AG04450 (cell line): Measurements from ENCODE around the gene COG4. TPM values are rescaled to one million over a fixed set of nuclear protein-coding genes. Genes with fewer than 3 reads are reported as not detected.

Source experiments
- CTCF ChIA-PET: fragments of 300-600, 350-600 bp; formaldehyde crosslinking; extraction: SDS; loops from one replicate; lab custom pipeline; 2022; ENCODE audit warnings: antibody characterized with exemption, inconsistent platforms; lab: Charles Lee
- POLR2A ChIA-PET: fragments of 350-600 bp; formaldehyde crosslinking; extraction: SDS; loops from one replicate; lab custom pipeline; 2021; ENCODE audit warnings: antibody characterized with exemption, inconsistent platforms; lab: Yijun Ruan, JAX
- DNase-seq: peaks from one replicate; pipeline ENCODE4 v3.0.0-alpha.2; 2011; ENCODE audit warnings: low read depth, low spot score
- H3K27ac ChIP-seq: one replicate; pipeline ENCODE4 v1.5.1; 2012; ENCODE audit warnings: low read depth, low read length, control low read depth
- H3K27me3 ChIP-seq: one replicate; pipeline ENCODE4 v1.6.0; 2012; ENCODE audit warnings: low read length; ENCODE audit not compliant: control insufficient read depth, insufficient read depth
- H3K4me3 ChIP-seq: 2 replicates; pipeline ENCODE4 v1.5.1; 2011; ENCODE audit warnings: mild to moderate bottlenecking, low read depth, low read length, control low read depth
- H3K9me3 ChIP-seq: 2 replicates; pipeline ENCODE4 v1.5.1; 2012; ENCODE audit warnings: low read length; ENCODE audit not compliant: control insufficient read depth, insufficient read depth
- CTCF ChIP-seq: IDR thresholded peaks from 2 replicates; pipeline ENCODE4 v1.5.1; 2011; ENCODE audit warnings: low read depth, low read length, control low read depth, inconsistent platforms
- polyA plus RNA-seq: library from polyadenylated mRNA; depleted of rRNA; stranded (reverse); fragments of >200 nt; gene quantifications from 2 replicates; pipeline ENCODE4 v1.2.3, GENCODE V29; 2011

COG4 gene
- polyA plus RNA-seq, 1 experiment, result 51.8 TPM

GRCh38 chr16:70473446-70474319 is 49.7 kb downstream of the COG4 start:
- CTCF ChIA-PET, result interaction anchor here (0.6 kb wide), 1 partner anchor 68 kb away, joined by 3 read pairs; no protein-coding TSS in a partner anchor
- no peak for DNase-seq
- POLR2A ChIA-PET, result no interaction called here
- Histone ChIP-seq H3K27ac (no peak overlapping the region), H3K9me3 (no peaks in the 10 kb centered on the region; the same call in 1 of the 2 replicates), H3K27me3 (no peaks in the 10 kb centered on the region), H3K4me3 (no peak overlapping the region)
- TF ChIP-seq CTCF, result no peak

- DNase-seq, result no peak
- Histone ChIP-seq H3K27ac (no peak overlapping the region), H3K4me3 (no peak overlapping the region), H3K27me3 (no peaks in the 10 kb centered on the region), H3K9me3 (no peaks in the 10 kb centered on the region; the same call in 1 of the 2 replicates)
- CTCF ChIA-PET, result no interaction called here
- TF ChIP-seq CTCF, result no peak
- POLR2A ChIA-PET, result no interaction called here
Measured at GRCh38 chr16:70472786-70473433, 50.4 kb downstream of the COG4 start.

GRCh38 chr16:70470927-70471341 is 52.4 kb downstream of the COG4 start:
- ChIA-PET CTCF (interaction anchor here (0.6 to 0.9 kb wide), 3 partner anchors 77 to 91 kb away, joined by 3 to 4 read pairs (median 3); no protein-coding TSS in a partner anchor), POLR2A (interaction anchor here (0.6 to 0.7 kb wide), 2 partner anchors 52 to 98 kb away, joined by 4 to 7 read pairs; partner anchors contain the start of genes COG4 and SF3B3)
- H3K4me3 ChIP-seq, result no peak overlapping the region
- H3K27me3 ChIP-seq, result no peaks in the 10 kb centered on the region
- H3K9me3 ChIP-seq, result no peaks in the 10 kb centered on the region; the same call in 1 of the 2 replicates
- no peak overlapping the region for H3K27ac ChIP-seq
- peak; percentile 49 for TF ChIP-seq CTCF
- no peak for DNase-seq

- ChIA-PET POLR2A (interaction anchor here (0.8 kb wide), 1 partner anchor 244 kb away, joined by 3 read pairs; no protein-coding TSS in a partner anchor), CTCF (interaction anchor here (0.6 to 0.9 kb wide), 2 partner anchors 76 to 88 kb away, joined by 3 read pairs; no protein-coding TSS in a partner anchor)
- Histone ChIP-seq H3K9me3 (no peaks in the 10 kb centered on the region; the same call in 1 of the 2 replicates), H3K27ac (no peak overlapping the region), H3K4me3 (no peak overlapping the region), H3K27me3 (no peaks in the 10 kb centered on the region)
- no peak for TF ChIP-seq CTCF
- DNase-seq, result no peak
Measured at GRCh38 chr16:70470141-70470926, 53.0 kb downstream of the COG4 start.
